NCI-H345 (cell line): ENCODE data around the gene PAK1IP1.
"Not testable (repeated sequence)": the region's sequence is repeated elsewhere in the genome, so short reads cannot be mapped to it uniquely, and the experiment has no call there.

Experiments
- DNase-seq: peaks from one replicate; lab custom pipeline; 2025; lab: John Stamatoyannopoulos, UW

Gene PAK1IP1

DNA sequence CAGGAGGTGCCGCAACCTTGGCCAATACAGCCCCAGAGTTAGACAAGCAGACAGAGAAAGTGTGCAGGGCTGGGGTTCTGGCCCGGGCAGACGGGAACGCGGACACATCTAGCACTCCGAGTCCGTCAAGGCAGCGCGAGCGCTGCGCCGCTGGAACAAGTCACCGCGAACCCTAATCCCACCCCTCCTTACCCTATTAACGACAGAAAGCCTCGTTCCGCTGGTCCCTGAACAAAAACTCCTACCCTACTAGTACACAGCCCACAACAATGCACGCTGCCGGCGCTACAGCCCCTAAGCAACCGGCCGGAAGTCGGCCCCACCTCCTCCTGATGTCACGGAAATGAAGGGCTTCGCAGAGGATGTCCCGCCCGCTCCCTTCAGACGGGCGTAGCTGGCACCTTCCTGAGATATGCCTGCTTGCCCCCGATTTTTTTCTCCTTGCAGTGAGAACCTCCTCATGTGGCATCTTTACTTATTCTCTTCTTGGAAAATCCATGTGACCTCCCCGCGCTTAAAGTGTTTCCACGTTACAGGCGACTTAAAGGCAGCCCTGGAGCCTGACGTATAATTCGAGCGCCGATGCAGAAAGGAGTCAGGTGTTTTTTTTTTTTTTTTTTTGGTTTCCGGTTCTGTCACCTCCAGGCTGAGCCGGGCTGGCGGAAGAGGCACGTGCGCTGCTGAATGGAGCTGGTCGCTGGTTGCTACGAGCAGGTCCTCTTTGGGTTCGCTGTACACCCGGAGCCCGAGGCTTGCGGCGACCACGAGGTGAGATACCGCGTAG is at the start of gene PAK1IP1, which contains the start of gene C6orf52:
Gene PAK1IP1 (plus strand): TSS at position 671 of the 784 bp plus-strand sequence. CDS start 14 bp downstream, at position 685.
Gene C6orf52 (minus strand): TSS at position 315 of the 784 bp plus-strand sequence. CDS start 7,066 bp downstream, outside the sequence.
- peak; percentile 75 for DNase-seq

DNA sequence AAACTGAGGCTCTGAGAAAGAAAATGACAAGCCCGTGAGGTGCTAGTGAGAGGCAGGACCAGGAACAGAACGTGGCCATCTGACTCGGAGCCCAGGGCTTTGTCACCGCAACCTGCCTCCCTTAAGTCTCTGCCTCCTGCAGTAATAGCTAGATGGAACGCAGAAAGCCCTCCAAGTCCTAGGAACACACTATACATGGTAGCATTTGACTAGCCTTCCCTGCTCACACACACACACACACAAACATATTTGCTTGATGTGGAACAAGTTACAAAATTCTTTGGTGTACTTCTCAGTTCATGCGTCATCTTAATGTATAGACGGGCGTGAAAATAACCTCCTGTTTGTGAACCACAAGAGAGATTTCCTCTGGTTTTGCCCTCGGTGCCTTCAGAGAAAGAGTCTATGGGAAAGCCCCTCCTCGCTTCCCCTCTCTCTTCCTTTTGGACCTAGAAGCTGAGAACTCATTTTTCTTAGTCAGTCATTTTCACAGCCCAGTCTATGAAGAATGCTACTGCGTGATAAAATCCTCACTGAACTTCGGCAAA is 39.2 kb upstream of the PAK1IP1 start:
- no peak for DNase-seq

DNA sequence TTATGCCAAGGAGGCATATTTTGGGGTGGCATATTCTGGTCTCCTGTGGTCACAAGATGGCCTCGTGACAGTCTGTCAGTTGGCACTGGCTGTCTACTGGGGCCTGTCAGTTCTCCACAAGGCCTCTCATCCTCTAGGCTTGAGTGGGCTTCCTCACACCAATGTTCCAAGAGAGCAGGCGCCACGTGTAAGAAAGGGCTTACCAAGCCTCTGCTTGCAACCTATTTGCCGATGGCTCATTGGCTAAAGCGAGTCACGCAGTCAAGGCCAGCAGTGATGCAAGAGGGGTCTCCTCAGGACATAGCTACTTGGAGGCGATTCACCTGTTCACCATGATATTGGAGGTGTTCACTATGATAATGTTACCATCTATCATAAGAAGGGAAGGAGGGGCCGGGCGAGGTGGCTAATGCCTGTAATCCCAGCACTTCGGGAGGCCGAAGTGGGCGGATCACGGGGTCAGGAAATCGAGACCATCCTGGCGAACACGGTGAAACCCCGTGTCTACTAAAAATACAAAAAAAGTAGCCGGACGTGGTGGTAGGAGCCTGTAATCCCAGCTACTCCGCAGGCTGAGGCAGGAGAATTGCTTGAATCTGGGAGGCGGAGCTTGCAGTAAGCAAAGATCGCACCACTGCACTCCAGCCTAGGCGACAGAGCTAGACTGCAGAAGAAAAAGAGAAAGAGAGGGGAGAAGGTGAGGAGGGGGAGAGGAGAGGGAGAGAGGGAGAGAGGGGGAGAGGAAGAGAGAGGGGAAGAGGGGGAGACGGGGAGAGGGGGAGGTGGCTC is 35.7 kb upstream of the PAK1IP1 start:
- DNase-seq: peak; percentile 2

- DNase-seq: peak; percentile 12
Observed at GRCh38 chr6:10659699-10660348, 34.9 kb upstream of the PAK1IP1 start.

GRCh38 chr6:10660431-10661191 is 34.2 kb upstream of the PAK1IP1 start:
- not testable (repeated sequence) for DNase-seq

DNA sequence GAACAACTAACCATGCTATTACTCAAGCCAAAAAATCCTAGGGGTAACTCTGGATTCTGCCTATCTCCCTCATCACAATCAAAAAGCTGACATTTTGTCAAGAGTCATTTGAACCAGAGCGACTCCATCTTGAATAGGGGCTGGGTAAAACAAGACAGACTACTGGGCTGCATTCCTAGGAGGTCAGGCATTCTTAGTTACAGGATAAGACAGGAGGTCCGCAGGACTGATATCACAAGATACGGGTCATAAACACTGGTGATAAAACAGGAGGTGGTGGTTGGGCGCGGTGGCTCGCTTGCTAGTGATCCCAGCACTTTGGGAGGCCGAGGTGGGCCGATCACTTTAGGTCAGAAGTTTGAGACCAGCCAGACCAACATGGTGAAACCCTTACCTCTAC is 32.6 kb upstream of the PAK1IP1 start:
- DNase-seq: no peak

DNA sequence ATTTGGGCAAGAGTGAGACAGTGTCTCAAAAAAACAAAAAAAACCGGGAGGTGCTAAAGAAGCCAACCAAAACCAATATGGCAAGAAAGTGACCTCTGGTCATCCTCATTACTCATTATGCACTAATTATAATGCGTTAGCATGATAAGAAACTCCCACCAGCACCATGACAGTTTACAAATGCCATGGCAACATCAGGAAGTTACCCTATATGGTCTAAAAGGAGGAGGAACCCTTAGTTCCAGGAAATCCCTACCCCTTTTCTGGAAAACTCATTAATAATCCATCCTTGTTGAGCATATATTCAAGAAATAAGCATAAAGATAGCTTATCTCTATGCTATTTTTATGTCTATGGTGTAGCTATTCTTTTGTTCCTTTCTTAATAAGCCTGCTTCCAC is 32.0 kb upstream of the PAK1IP1 start:
- DNase-seq: no peak

DNA sequence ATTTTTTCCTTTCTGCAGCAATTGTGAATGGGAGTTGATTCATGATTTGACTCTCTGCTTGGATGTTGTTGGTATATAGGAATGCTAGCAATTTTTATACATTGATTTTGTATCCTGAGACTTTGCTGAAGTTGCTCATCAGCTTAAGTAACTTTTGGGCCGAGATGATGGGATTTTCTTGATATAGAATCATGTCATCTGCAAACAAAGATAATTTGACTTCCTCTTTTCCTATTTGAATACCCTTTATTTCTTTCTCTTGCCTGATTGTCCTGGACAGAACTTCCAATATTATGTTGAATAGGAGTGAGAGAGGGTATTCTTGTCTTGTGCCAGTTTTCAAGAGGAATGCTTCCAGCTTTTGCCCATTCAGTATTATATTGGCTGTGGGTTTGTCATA is 29.2 kb upstream of the PAK1IP1 start:
- not testable (repeated sequence) for DNase-seq

- DNase-seq: no peak
Observed at GRCh38 chr6:10668126-10668917, 26.4 kb upstream of the PAK1IP1 start.

GRCh38 chr6:10676403-10676802 is 18.4 kb upstream of the PAK1IP1 start:
- no peak for DNase-seq

DNA sequence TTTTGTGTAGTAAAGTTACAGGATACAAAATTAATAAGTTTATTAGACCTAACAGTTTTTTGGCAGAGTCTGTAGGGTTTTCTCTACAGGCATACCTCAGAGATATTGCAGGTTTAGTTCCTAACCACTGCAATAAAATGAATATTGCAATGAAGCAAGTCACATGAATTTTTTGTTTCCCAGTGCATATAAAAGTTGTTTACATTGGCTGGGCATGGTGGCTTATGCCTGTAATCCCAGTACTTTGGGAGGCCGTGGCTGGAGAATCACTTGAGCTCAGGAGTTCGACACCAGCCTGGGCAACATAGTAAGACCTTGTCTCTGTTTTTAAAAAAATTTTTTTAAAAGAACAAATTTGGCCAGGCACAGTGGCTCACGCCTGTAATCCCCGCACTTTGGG is 16.3 kb upstream of the PAK1IP1 start:
- no peak for DNase-seq

GRCh38 chr6:10681795-10682194 is 13.0 kb upstream of the PAK1IP1 start:
- DNase-seq: no peak

GRCh38 chr6:10682355-10682988 is 12.3 kb upstream of the PAK1IP1 start:
- DNase-seq: no peak

- DNase-seq: no peak
Observed at GRCh38 chr6:10684618-10685017, 10.2 kb upstream of the PAK1IP1 start.

DNA sequence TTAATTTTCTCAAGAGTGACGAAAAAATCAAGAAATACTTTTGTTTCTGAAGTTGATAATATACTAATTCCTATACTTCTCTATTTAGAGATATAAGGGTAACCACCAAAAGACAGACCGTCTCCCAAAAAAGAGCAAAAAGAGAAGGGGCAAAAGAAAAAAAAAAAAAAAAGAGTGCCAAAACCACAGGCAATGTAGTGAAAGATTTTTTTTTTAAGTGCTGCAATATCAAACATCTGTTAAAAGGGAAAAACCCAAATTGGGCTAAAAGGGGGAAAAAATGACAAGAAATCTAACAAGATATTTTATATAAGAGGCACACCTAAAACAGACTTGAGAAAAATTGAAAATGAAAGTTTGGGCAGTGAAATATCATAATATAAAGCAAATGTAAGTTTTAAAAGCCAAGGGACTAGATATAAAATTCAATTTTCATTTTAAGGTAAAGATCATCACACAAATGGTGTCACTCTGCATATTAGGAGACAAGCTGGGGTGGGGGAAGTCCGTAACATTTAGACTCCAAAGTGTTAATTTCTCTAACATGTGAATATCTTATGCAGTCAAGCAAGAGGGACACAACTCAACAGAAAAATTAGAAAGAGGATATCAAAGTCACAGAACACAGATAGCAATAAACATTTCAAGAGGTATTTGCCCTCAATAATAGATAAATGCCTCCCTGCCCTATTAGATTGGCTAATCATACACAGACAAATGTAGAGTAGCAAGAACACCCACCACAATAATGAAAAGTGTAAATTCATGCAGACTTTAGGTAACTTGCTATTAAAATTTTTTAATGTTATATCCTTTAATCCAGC is 9.5 kb upstream of the PAK1IP1 start:
- no peak for DNase-seq

DNA sequence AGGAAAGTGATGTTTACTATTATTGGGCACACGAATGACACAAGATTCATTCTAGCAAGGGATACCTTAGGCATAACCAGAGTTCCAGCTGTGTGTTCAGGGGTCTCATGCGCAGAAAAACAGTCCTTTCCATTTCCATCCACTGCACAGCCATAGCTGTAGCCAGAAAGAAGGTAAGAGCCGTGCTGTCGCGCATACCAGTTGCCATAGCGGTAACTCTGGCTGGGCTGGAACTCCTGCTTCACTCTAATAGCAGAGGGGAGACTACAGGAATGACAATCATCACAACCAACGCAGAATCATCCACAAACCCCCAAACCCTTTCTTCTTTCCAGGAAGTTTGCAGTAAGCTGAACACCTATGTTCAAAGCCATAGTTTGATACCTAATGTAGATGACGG is 7.9 kb upstream of the PAK1IP1 start:
- DNase-seq: no peak

DNA sequence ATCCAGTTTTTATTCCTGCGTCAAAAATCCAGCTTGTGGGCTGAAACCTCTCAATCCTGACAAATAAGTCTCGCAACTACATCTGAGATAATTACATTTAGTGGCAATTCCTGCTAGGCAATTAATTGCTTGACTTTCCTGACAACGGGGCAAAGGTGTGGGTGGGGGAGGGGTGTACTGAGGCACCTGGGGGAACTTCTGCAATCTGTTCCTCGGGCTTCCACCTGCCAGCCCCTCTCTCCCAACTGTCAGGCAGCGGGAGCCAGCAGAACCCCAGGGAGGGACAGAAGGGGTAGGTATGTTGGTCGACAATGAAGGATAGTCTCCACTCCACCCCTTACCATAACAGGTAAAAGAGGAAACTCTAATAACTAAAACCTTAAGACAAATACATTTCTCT is 7.2 kb upstream of the PAK1IP1 start:
- no peak for DNase-seq

GRCh38 chr6:10690651-10691445 is 3.9 kb upstream of the PAK1IP1 start:
- DNase-seq: peak; percentile 56
